Tibial nerve (tissue), 4 donors: ENCODE results near the gene THPO. TPM values are rescaled to one million over a fixed set of nuclear protein-coding genes. Genes with fewer than 3 reads are reported as not detected.

Experiments
- DNase-seq, 2 donors: peaks; one replicate each; pipeline ENCODE4 v3.0.0-alpha.2; 2019; ENCODE audit warnings: low spot score in 2 of 2
- H3K27ac ChIP-seq, 4 donors: fragments of 200-600 bp; sonication (generic) in 3 of 4; one replicate each; pipeline ENCODE4 v1.5.1; 2017 to 2019; ENCODE audit warnings: mild to moderate bottlenecking in 1 of 4
- H3K27me3 ChIP-seq, 2 donors: fragments of 200-600 bp; sonication (generic) in 1 of 2; one replicate each; pipeline versions ENCODE4 v1.5.1 to v1.6.0; 2017 to 2019
- H3K36me3 ChIP-seq, 3 donors: fragments of 200-600 bp; sonication (generic); one replicate each; pipeline ENCODE4 v1.5.1; 2018 to 2019
- H3K4me1 ChIP-seq, 4 donors: fragments of 200-600 bp; sonication (generic) in 3 of 4; one replicate each; pipeline ENCODE4 v1.5.1; 2017 to 2019
- H3K4me3 ChIP-seq, 4 donors: fragments of 200-600 bp; sonication (generic) in 3 of 4; one replicate each; pipeline ENCODE4 v1.5.1; 2017 to 2019; ENCODE audit warnings: mild to moderate bottlenecking in 1 of 4, moderate library complexity in 1 of 4
- H3K9me3 ChIP-seq, 4 donors: fragments of 200-600 bp; sonication (generic) in 3 of 4; one replicate each; pipeline ENCODE4 v1.5.1; 2017 to 2019
- EP300 ChIP-seq, 2 donors: sonication (generic); formaldehyde crosslinking; IDR thresholded peaks; one replicate each; pipeline ENCODE4 v1.6.1; 2017; ENCODE audit warnings: antibody characterized with exemption in 2 of 2, mild to moderate bottlenecking in 1 of 2
- POLR2A ChIP-seq, 2 donors: fragments of 450-650 bp; IDR thresholded peaks; one replicate each; pipeline ENCODE4 v1.6.1; 2017; ENCODE audit warnings: antibody characterized with exemption in 2 of 2, mild to moderate bottlenecking in 2 of 2, moderate library complexity in 2 of 2
- WGBS, 2 donors: methylation state at CpG; one replicate each; pipeline ENCODE4 v1.1.5; 2018; 5-methylcytosine and 5-hydroxymethylcytosine counted together
- total RNA-seq, 4 donors: library from RNA; depleted of rRNA; stranded (reverse); fragments of >200 nt; gene quantifications; one replicate each; pipeline ENCODE4 v1.1.0, GENCODE V29; 2016
- TF ChIP-seq, protein P1 (sequence below), 5 experiments: fragments of 200-600 bp in 3 of 5; fragments of 450-650 bp in 2 of 5; sonication (generic) in 3 of 5; IDR thresholded peaks; one replicate each; pipeline ENCODE4 v1.5.1; 2016 to 2019; ENCODE audit warnings: antibody characterized with exemption in 5 of 5, mild to moderate bottlenecking in 3 of 5, moderate library complexity in 2 of 5

THPO gene
- total RNA-seq, 4 donors from 2014 or later, result 0.20 to 0.84 (median 0.44) TPM; not detected in 1

DNA sequence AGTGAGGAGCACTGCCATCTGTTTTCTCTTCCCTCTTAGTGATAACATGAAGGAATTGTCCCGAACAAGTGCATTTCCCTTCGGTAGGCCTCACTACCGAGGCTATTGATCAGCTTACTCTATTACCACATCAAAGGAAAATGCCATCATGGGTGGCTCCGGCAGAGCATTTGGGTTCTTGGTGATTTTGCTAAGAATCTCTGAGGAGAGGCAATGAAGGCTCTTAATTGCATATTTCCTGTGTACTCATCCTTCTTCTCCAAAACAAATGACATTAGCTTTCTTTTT, 37.1 kb upstream of the THPO start:
- Histone ChIP-seq H3K4me1 (no peaks in the 10 kb centered on the region), H3K4me3 (no peak overlapping the region), H3K27ac (no peak overlapping the region), H3K9me3 (no peaks in the 10 kb centered on the region), H3K36me3 (no peaks in the 10 kb centered on the region), H3K27me3 (no peaks in the 10 kb centered on the region)
- 54 to 61% methylated on average over 4 of the region's 4 CpGs for WGBS, 2 donors
- no peak for TF ChIP-seq EP300 (IDR thresholded peaks at IDR 0.05)
- TF ChIP-seq, protein P1, sequence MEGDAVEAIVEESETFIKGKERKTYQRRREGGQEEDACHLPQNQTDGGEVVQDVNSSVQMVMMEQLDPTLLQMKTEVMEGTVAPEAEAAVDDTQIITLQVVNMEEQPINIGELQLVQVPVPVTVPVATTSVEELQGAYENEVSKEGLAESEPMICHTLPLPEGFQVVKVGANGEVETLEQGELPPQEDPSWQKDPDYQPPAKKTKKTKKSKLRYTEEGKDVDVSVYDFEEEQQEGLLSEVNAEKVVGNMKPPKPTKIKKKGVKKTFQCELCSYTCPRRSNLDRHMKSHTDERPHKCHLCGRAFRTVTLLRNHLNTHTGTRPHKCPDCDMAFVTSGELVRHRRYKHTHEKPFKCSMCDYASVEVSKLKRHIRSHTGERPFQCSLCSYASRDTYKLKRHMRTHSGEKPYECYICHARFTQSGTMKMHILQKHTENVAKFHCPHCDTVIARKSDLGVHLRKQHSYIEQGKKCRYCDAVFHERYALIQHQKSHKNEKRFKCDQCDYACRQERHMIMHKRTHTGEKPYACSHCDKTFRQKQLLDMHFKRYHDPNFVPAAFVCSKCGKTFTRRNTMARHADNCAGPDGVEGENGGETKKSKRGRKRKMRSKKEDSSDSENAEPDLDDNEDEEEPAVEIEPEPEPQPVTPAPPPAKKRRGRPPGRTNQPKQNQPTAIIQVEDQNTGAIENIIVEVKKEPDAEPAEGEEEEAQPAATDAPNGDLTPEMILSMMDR (IDR thresholded peaks at IDR 0.05), result no peak
- TF ChIP-seq POLR2A (IDR thresholded peaks at IDR 0.05), result no peak
- no peak for DNase-seq

DNA sequence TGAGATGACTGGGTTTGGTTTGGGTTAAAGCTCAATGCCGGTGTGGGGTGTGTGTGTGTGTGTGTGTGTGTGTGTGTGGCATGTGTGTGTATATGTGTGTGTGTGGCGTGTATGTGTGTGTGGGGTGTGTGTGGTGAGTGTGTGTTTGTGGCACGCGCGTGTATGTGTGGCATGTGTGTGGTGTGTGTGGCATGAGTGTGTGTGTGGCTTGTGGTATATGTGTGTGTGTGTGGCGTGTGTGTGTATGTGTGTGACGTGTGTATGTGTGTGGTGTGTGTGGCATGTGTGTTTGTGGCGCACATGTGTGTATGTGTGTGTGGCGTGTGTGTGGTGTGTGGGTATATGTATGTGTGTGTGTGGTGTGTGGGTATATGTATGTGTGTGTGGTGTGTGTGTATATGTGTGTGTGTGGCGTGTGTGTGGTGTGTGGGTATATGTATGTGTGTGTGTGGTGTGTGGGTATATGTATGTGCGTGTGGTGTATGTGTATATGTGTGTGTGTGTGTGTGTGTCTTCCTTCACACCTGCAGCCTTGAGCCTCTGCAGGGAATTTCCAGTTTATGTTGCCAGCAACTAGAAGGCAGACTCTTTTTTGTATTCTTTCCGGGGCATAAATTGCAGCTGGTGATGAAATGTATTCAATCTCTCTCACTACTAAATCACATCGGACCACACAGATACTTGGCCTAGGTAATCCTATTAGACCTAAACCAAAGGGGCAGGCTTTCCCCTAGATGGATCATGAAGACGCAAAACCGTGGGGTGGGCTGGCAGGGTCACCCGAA, 36.6 kb upstream of the THPO start:
- 76 to 81% methylated on average over 16 of the region's 16 CpGs for WGBS, 2 donors
- H3K27ac ChIP-seq, result no peak overlapping the region
- no peak for DNase-seq

DNA sequence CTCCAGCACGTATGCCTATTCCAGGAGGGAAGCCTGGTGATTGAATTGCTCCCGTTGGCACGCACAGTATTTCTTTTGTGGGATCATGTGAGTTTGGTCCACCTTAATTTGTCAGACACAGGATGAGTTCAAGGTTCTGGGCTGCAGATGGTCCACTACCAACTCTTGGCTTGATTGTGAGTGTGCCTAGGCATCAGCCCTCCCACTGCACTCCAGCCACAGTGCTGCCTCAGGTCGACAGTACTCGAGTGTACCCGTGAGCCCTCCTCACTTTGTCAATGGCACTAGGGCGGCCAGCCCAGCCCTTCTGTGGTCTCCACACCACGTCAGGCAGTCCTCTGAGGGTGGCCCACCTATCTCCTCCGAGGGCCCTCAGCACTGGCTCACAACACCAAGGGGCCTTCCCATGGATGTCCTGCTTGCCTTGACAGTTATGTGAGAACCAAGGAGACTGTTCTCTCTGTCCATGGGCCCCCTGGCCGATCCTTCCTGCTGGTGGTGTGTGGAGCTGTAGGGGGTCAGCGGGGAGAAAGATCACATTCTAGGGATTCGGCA, 32.0 kb upstream of the THPO start:
- Histone ChIP-seq H3K4me1 (no peaks in the 10 kb centered on the region), H3K27me3 (no peaks in the 10 kb centered on the region), H3K36me3 (no peaks in the 10 kb centered on the region), H3K27ac (no peak overlapping the region), H3K4me3 (no peak overlapping the region), H3K9me3 (no peaks in the 10 kb centered on the region)
- 61 to 80% methylated on average over 7 to 12 of the region's 12 CpGs for WGBS, 2 donors
- DNase-seq, result no peak
- TF ChIP-seq POLR2A (IDR thresholded peaks at IDR 0.05), result no peak
- TF ChIP-seq, protein P1 (IDR thresholded peaks at IDR 0.05), result no peak
- TF ChIP-seq EP300 (IDR thresholded peaks at IDR 0.05), result no peak

More for the DNA sequence above, 36.6 kb upstream of the THPO start:
- no peak for TF ChIP-seq POLR2A (IDR thresholded peaks at IDR 0.05)
- Histone ChIP-seq H3K4me1 (no peaks in the 10 kb centered on the region), H3K27me3 (no peaks in the 10 kb centered on the region), H3K9me3 (no peaks in the 10 kb centered on the region), H3K4me3 (no peak overlapping the region), H3K36me3 (no peaks in the 10 kb centered on the region)

DNA sequence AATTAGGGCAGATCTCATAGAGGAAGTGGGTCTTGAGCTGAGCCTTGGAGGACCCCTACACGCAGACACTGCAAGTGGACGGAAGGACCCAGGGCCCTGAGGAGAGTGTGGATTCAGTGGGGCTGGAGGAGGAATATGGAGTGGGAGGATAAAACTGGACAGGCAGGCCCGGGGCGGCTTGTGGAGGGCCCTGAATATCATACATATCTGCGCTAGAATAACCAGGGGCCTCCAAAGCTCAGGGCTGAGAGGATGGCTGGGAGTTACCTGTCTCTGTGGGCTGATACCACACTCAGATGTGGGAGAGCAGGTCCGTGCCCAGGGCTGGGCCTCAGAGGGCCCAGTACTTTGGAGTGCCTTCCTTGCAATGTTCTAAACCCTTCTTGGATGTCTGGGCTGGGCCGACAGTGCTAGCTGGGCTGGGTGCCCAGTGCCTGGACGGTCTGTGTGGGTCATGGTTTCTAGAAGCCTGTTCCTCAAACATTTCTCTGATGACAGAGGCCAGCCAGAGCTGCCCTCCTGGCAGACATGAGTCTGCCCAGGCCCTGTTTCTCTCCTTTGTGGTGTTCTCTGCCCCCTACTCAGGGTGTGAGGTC, 31.4 kb upstream of the THPO start:
- WGBS, 2 donors, result 78 to 82% methylated on average over 7 to 8 of the region's 8 CpGs
- no peaks in the 10 kb centered on the region for H3K36me3 ChIP-seq

DNA sequence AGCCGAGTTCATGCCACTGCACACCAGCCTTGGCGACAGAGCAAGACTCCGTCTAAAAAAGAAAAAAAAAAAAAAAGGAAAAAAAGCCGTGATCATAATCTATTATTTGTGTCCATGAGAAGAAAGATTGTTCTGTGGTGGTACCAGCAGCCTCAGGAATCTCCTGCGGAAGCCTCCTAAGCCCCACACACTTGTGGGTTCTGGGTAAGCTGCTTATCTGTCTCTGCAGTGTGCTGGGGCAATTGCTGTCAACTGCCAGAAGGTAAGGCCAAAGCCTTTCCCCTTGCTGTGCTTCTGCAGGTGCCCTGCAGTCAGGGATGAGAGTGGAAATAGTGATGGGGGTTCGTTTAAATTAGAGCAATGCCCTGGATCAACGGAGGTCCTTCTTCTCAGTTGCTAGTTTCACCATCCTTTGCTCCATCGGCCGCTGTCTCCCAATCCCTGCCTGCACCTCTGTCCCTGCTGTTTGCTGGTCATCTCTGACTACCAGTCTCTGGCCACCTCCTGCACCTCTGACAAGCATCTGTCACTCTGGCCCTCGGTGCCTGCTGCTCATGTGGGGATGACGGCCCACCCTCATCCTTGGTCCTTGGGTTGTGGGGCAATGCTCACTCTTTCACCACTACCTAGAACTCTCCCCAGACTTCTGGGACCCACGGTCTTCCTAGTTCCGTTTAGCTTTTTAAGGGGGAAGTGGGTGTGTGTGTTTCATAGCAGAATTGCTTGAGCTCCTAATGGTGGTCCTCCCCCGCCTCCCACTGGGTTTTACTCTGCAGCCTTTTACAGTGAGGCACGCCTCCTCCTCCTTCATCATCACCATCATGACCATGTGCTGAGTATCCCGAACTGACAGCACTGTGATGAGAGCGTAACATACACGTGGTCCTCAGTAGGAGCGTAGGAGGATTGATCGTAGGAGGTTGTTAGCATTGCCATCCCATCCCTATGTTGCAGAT, 27.3 kb upstream of the THPO start:
- no peak overlapping the region for H3K27ac ChIP-seq
- no peak for DNase-seq

More for the DNA sequence above, 31.4 kb upstream of the THPO start:
- no peaks in the 10 kb centered on the region for H3K27me3 ChIP-seq
- no peak overlapping the region for H3K27ac ChIP-seq
- no peaks in the 10 kb centered on the region for H3K9me3 ChIP-seq
- no peaks in the 10 kb centered on the region for H3K4me1 ChIP-seq
- no peak overlapping the region for H3K4me3 ChIP-seq
- TF ChIP-seq POLR2A (IDR thresholded peaks at IDR 0.05) (no peak), EP300 (IDR thresholded peaks at IDR 0.05) (no peak)
- TF ChIP-seq, protein P1 (IDR thresholded peaks at IDR 0.05), result no peak
- DNase-seq, result no peak

More for the DNA sequence above, 27.3 kb upstream of the THPO start:
- H3K36me3 ChIP-seq, result no peaks in the 10 kb centered on the region
- no peaks in the 10 kb centered on the region for H3K9me3 ChIP-seq
- WGBS, 2 donors, result 67 to 73% methylated on average over 20 of the region's 20 CpGs
- no peak overlapping the region for H3K4me3 ChIP-seq
- H3K4me1 ChIP-seq, result no peaks in the 10 kb centered on the region
- TF ChIP-seq POLR2A (IDR thresholded peaks at IDR 0.05), result no peak
- TF ChIP-seq, protein P1 (IDR thresholded peaks at IDR 0.05), result no peak
- no peak for TF ChIP-seq EP300 (IDR thresholded peaks at IDR 0.05)
- peaks cover 0 to 8% of the 10 kb centered on the region in 2 donors for H3K27me3 ChIP-seq
